DMS153 treated with DMSO at 0.1 percent for 48 hours (cell line): ENCODE data around the gene SEPHS1.
"Not testable (repeated sequence)": the region's sequence is repeated elsewhere in the genome, so short reads cannot be mapped to it uniquely, and the experiment has no call there.

Experiments
- DNase-seq: peaks from one replicate; lab custom pipeline; 2025; ENCODE audit not compliant: unreplicated experiment; lab: John Stamatoyannopoulos, UW

Gene SEPHS1

GRCh38 chr10:13291821-13292773, 56.0 kb downstream of the SEPHS1 start:
- DNase-seq = no peak

GRCh38 chr10:13291061-13291460, 57.0 kb downstream of the SEPHS1 start:
- no peak for DNase-seq

DNA sequence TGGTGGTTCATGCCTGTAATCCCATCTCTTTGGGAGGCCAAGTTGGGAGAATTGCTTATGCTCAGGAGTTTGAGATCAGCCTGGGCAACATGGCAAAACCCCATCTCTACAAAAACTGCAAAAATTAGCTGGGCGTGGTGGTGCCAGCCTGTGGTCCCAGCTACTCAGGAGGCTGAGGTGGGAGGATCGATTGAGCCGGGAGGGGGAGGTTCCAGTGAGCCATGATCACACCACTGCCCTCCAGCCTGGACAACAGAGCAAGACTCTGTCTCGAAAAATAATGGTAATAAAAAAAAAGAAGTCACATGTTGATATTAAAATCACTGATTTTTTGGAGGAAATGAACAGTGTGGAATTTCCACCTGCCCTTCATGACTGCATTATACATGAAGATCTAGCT, 64.0 kb downstream of the SEPHS1 start:
- DNase-seq = no peak

GRCh38 chr10:13282348-13282747, 65.7 kb downstream of the SEPHS1 start:
- not testable (repeated sequence) for DNase-seq

GRCh38 chr10:13276749-13277365, 71.2 kb downstream of the SEPHS1 start:
- DNase-seq = no peak

DNA sequence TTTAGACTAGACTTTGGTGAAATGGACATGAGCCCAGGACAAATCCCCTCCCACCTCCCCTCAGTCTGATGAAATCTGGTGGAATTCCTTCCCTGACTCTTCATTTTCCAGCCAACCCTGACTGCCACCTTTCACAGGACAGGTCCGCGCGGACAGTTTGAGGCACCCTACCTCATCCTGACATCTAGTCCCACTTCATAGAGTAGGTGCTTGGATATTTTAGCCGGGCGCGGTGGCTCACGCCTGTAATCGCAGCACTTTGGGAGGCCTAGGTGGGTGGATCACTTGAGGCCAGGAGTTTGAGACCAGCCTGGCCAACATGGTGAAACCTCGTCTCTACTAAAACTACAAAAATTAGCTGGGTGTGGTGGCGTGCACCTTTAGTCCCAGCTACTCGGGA, 71.9 kb downstream of the SEPHS1 start:
- DNase-seq = not testable (repeated sequence)

GRCh38 chr10:13272164-13272571, 75.9 kb downstream of the SEPHS1 start:
- DNase-seq = no peak

DNA sequence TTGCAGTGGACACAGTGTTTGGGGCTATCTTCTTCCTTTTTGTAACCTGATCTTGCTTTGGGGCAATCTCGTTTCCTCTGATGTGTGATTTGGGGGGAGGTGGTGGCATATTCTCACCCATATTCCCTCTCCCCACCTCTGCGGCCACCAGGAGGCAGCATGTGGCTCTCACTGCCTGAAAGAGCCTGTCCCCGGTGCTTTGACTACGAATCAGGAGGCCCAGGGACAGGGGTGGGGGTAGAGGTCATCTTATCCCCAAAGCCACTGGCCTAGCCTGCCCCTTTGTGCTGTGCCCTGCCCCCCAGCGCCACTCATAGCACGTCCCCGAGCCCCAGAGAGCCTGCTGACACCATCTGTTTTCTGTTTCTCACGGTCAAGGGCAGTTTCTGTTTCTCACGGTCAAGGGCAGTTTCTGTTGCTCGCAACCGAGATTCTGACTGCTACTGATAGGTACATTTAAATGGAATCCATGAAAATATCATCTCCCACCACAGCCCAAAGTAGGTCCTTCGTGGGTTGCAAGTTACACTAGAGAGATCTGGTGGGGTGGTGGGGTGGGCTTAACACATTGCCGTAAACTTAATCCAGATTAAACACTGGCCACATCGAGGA, 76.4 kb downstream of the SEPHS1 start:
- peak; percentile 32 for DNase-seq

DNA sequence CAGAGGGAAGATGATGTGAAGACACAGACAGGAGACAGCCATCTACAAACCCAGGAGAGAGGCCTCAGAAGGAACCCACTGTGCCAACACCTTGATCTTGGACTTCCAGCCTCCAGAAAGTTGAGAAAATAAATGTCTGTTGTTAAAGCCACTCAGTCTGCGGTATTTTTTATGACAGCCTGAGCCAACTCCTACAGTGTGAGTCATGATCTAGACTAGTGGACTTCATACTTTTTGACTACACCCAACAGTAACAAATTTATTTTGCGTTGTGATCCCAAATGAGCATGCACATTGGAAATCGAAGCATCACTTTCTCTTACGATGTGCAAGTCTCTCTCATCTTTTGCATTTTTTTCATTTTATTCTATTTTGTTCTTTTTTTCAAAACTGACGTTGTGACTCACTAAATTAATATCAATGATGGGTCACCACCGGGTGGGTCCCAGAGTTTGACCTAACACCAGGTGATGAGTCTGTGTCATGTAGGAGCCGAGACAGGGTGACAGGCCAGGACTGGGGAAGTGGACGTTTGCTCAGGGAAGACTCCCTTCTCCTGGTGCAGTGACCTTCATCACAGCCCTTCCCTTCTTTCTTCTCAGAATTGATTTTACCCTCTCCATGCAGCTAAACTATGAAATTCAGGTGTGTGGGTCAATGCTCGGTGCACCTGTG, 77.1 kb downstream of the SEPHS1 start:
- DNase-seq = no peak

DNA sequence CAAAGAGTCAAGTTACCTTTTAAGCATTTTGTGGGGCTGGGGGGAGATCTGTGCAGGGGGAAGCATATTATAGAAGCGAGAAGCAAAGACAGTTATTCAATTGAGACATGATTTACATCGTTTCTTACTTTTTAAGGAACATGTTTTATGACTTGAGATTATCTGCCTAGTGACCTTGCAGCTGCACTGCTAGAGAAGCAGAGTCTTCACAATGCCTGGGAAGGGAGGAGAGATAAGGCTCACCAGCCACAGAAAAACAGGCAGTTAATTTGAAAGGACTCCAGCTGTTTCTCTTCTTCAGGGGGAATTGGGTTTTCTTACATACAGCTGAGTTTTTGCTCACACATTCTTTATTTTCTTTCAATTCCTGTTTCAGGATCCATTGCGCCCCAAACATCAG, 79.3 kb downstream of the SEPHS1 start:
- DNase-seq = no peak

DNA sequence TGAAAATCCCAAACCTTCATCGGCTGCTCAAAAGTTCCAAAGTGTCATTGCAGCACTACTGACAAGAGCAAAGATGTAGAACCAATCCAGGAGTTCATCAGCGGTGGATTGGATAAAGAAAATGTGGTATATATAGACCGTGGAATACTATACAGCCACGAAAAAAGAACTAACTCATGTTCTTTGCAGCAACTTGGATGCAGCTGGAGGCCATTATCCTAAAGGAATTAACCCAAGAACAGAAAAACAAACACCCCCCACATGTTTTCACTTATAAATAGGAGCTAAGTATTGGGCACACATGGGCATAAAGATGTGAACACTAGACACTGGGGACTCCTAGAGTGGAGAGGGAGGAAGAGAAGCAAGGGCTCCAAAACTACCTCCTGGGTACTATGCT, 79.8 kb downstream of the SEPHS1 start:
- no peak for DNase-seq
